A549 (cell line): Measurements from ENCODE around the gene THBS1. TPM values are rescaled to one million over a fixed set of nuclear protein-coding genes. Genes with fewer than 3 reads are reported as not detected.

Source experiments
- ATAC-seq, 2 experiments: fragments of 200-7000 bp in 1 of 2; fragments of >200 bp in 1 of 2; cut with Nextera tagmentation in 1 of 2; cut with Tn5 transposase in 1 of 2; 3 replicates each; pipeline versions ENCODE4 v1.8.0 to v1.9.1; 2018 to 2020; ENCODE audit warnings: mild to moderate bottlenecking in 1 of 2, moderate library complexity in 1 of 2
- CTCF ChIA-PET: fragments of 300-600 bp; sonication (Branson Sonifier 250); formaldehyde crosslinking; extraction: SDS; loops from one replicate; lab custom pipeline; 2021; ENCODE audit warnings: antibody characterized with exemption, inconsistent platforms; lab: Yijun Ruan, JAX
- POLR2A ChIA-PET: fragments of 350-600 bp; formaldehyde crosslinking; extraction: SDS; loops from one replicate; lab custom pipeline; 2021; ENCODE audit warnings: antibody characterized with exemption, inconsistent platforms; lab: Yijun Ruan, JAX
- DNase-seq, 2 experiments: peaks; one replicate each; pipeline versions ENCODE4 v3.0.0 to v3.0.0-alpha.2; 2011 to 2016; ENCODE audit warnings: low read depth in 1 of 2, low spot score in 1 of 2
- FAIRE-seq: peaks from 2 replicates; lab custom pipeline; 2011; peaks lifted over from hg19 to GRCh38; lab: Jason Lieb, UNC
- H3K27ac ChIP-seq, 2 experiments: fragments of >200 bp; sonication (Bioruptor Twin); formaldehyde crosslinking; 3 replicates each; pipeline ENCODE4 v1.5.1; 2016 to 2017
- H3K4me1 ChIP-seq: fragments of >200 bp; sonication (Bioruptor Twin); formaldehyde crosslinking; 3 replicates; pipeline ENCODE4 v1.6.1; 2016
- H3K4me2 ChIP-seq: fragments of >200 bp; sonication (Bioruptor Twin); formaldehyde crosslinking; 3 replicates; pipeline ENCODE4 v1.6.1; 2016
- H3K4me3 ChIP-seq: fragments of >200 bp; sonication (Bioruptor Twin); formaldehyde crosslinking; 3 replicates; pipeline ENCODE4 v1.5.1; 2016
- H3K9me3 ChIP-seq: fragments of >200 bp; sonication (Bioruptor Twin); formaldehyde crosslinking; 3 replicates; pipeline ENCODE4 v1.6.1; 2016
- CBX8 ChIP-seq: fragments of 200-600 bp; sonication (generic); IDR thresholded peaks from 2 replicates; pipeline ENCODE4 v1.6.1; 2016
- CHD4 ChIP-seq: fragments of 200-600 bp; sonication (generic); IDR thresholded peaks from 2 replicates; pipeline ENCODE4 v1.6.1; 2016; ENCODE audit warnings: antibody characterized with exemption, mild to moderate bottlenecking, borderline replicate concordance
- EHMT2 ChIP-seq: fragments of 200-600 bp; sonication (generic); IDR thresholded peaks from 2 replicates; pipeline ENCODE4 v1.6.1; 2016; ENCODE audit warnings: antibody characterized with exemption, low read depth, mild to moderate bottlenecking, moderate library complexity
- FOSL2 ChIP-seq, 2 experiments: fragments of 450-650 bp in 1 of 2; fragments of >200 bp in 1 of 2; sonication (Bioruptor Twin) in 1 of 2; formaldehyde crosslinking; IDR thresholded peaks; 2 replicates each; pipeline versions ENCODE4 v1.5.0 to v1.6.1; 2016 to 2020; ENCODE audit warnings: mild to moderate bottlenecking in 1 of 2, moderate library complexity in 1 of 2
- GATA3 ChIP-seq: IDR thresholded peaks from 2 replicates; pipeline ENCODE4 v1.6.1; 2012; ENCODE audit warnings: borderline replicate concordance
- HOXA7 ChIP-seq: fragments of 250-450 bp; sonication (Bioruptor Pico); IDR thresholded peaks from 2 replicates; pipeline ENCODE4 v1.5.0; 2020; ENCODE audit warnings: mild to moderate bottlenecking, moderate library complexity
- JUN ChIP-seq, 2 experiments: fragments of >200 bp; sonication (Bioruptor Twin); formaldehyde crosslinking; IDR thresholded peaks; 2 replicates in 1 of 2; 3 replicates in 1 of 2; pipeline ENCODE4 v1.6.1; 2016 to 2017
- JUNB ChIP-seq: fragments of >200 bp; sonication (Bioruptor Twin); formaldehyde crosslinking; IDR thresholded peaks from 2 replicates; pipeline ENCODE4 v1.6.1; 2016
- MYC ChIP-seq: IDR thresholded peaks from 2 replicates; pipeline ENCODE4 v1.6.1; 2012; ENCODE audit warnings: mild to moderate bottlenecking, inconsistent platforms, low read length, improper control_type of control experiment, borderline replicate concordance
- NFE2L2 ChIP-seq: fragments of 150-350 bp; conservative IDR thresholded peaks from 2 replicates; pipeline ENCODE4 v1.6.1; 2014; ENCODE audit warnings: low read length
- NPAS2 ChIP-seq: fragments of 250-450 bp; sonication (Bioruptor Pico); IDR thresholded peaks from 2 replicates; pipeline ENCODE4 v1.8.0; 2022; ENCODE audit warnings: mild to moderate bottlenecking, moderate library complexity, borderline replicate concordance
- NR3C1 ChIP-seq: fragments of >200 bp; sonication (Bioruptor Twin); formaldehyde crosslinking; IDR thresholded peaks from 3 replicates; pipeline ENCODE4 v1.6.1; 2017
- POLR2AphosphoS2 ChIP-seq: conservative IDR thresholded peaks from 2 replicates; pipeline ENCODE4 v1.6.1; 2012; ENCODE audit warnings: low read length, improper control_type of control experiment, inconsistent platforms
- RAD21 ChIP-seq, 2 experiments: fragments of >200 bp in 1 of 2; sonication (Bioruptor Twin) in 1 of 2; formaldehyde crosslinking in 1 of 2; IDR thresholded peaks in 1 of 2; conservative IDR thresholded peaks in 1 of 2; 2 replicates in 1 of 2; 3 replicates in 1 of 2; pipeline ENCODE4 v1.6.1; 2012 to 2018; ENCODE audit warnings: inconsistent platforms in 1 of 2
- RNF2 ChIP-seq: fragments of 200-600 bp; sonication (generic); IDR thresholded peaks from 2 replicates; pipeline ENCODE4 v1.6.1; 2016; ENCODE audit warnings: low read depth, mild to moderate bottlenecking, antibody characterized with exemption, moderate library complexity, borderline replicate concordance
- SREBF2 ChIP-seq: fragments of 450-650 bp; IDR thresholded peaks from 2 replicates; pipeline ENCODE4 v1.6.1; 2014; ENCODE audit warnings: mild to moderate bottlenecking, moderate library complexity
- TP53 ChIP-seq: fragments of 250-450 bp; sonication (Bioruptor Pico); IDR thresholded peaks from 2 replicates; pipeline ENCODE4 v1.5.0; 2021; ENCODE audit warnings: mild to moderate bottlenecking, moderate library complexity
- ZC3H11A ChIP-seq: fragments of 450-650 bp; IDR thresholded peaks from 2 replicates; pipeline ENCODE4 v1.6.1; 2014; ENCODE audit warnings: antibody characterized with exemption, mild to moderate bottlenecking
- ZSCAN20 ChIP-seq: fragments of 250-450 bp; sonication (Bioruptor Pico); IDR thresholded peaks from 2 replicates; pipeline ENCODE4 v1.8.0; 2022; ENCODE audit warnings: mild to moderate bottlenecking, moderate library complexity
- WGBS: methylation state at CpG from one replicate; pipeline ENCODE4 v1.1.6; 2017; ENCODE audit errors: missing lambda C conversion rate; 5-methylcytosine and 5-hydroxymethylcytosine counted together
- polyA plus RNA-seq, 4 experiments: library from polyadenylated mRNA; depleted of rRNA in 3 of 4; stranded (reverse); fragments of >200 nt; fragmentation: RNase III in 1 of 4; extraction: RNeasy Plus Mini Kit Qiagen cat#74134 plus additional on column Dnase treatment in 1 of 4; gene quantifications; 2 replicates in 3 of 4; 3 replicates in 1 of 4; pipeline ENCODE4 v1.2.3, GENCODE V29; 2011 to 2017
- TF ChIP-seq, protein P1 (sequence below): IDR thresholded peaks from 2 replicates; pipeline ENCODE4 v1.6.1; 2012
- TF ChIP-seq, protein P2 (sequence below): IDR thresholded peaks from 2 replicates; pipeline ENCODE4 v1.6.1; 2012
- TF ChIP-seq, protein P3 (sequence below): fragments of 150-350 bp; IDR thresholded peaks from 2 replicates; pipeline ENCODE4 v1.6.1; 2014; ENCODE audit warnings: low read depth, mild to moderate bottlenecking, low read length
- TF ChIP-seq, protein P4 (sequence below): fragments of 200-600 bp; sonication (generic); IDR thresholded peaks from 2 replicates; pipeline ENCODE4 v1.6.1; 2016; ENCODE audit warnings: antibody characterized with exemption, mild to moderate bottlenecking, moderate library complexity

The THBS1 gene
- polyA plus RNA-seq, 2 of the 4 experiments (the other 2 are of a cell fraction) = 46.8 to 54.9 TPM

DNA sequence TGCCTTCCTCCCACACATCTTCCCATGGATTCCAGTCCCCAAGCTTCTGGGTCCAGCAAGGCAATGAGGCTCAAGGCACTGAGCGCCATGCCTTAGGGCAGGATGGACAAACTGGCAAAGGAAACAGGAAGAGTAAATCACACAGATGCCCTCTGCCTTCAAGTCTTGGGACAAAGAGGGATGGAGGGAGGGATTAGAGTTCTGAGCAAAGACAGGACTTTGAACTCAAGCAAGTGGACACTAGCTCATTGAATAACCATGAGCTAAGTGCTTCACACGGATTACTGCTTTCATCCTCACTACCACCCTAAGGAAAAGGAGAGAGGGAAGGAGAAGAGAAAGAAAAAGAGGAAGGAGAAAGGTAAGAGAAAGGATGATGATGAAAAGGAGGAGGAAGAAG is 7.6 kb upstream of the THBS1 start:
- ChIA-PET CTCF (interaction anchor here (1.4 kb wide), 1 partner anchor 10 kb away, joined by 3 read pairs; no protein-coding TSS in a partner anchor), POLR2A (no interaction called here)
- TF ChIP-seq RNF2 (no peak), SREBF2 (no peak), RAD21 (conservative IDR thresholded peaks at IDR 0.05 in 1 of 2, IDR thresholded peaks at IDR 0.05 in 1 of 2) (no peak), HOXA7 (CRISPR knock-in tag) (no peak), CHD4 (no peak), MYC (no peak), ZSCAN20 (no peak), EHMT2 (no peak), NR3C1 (no peak), FOSL2 (IDR thresholded peaks at IDR 0.05) (no peak), FOSL2 (CRISPR knock-in tag; IDR thresholded peaks at IDR 0.05) (no peak), JUN (IDR thresholded peaks at IDR 0.05) (no peak), CBX8 (no peak), POLR2AphosphoS2 (no peak)
- TF ChIP-seq, protein P1, sequence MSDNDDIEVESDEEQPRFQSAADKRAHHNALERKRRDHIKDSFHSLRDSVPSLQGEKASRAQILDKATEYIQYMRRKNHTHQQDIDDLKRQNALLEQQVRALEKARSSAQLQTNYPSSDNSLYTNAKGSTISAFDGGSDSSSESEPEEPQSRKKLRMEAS = no peak
- ATAC-seq (no peak), DNase-seq (no peak), FAIRE-seq (no peak)
- 68% methylated on average over 2 of the region's 2 CpGs for WGBS
- Histone ChIP-seq H3K4me3 (no peak overlapping the region), H3K9me3 (no peaks in the 10 kb centered on the region), H3K4me1 (peaks cover under 1% of the 10 kb centered on the region; the same call in 1 of the 3 replicates), H3K4me2 (no peak overlapping the region), H3K27ac (no peak overlapping the region)

DNA sequence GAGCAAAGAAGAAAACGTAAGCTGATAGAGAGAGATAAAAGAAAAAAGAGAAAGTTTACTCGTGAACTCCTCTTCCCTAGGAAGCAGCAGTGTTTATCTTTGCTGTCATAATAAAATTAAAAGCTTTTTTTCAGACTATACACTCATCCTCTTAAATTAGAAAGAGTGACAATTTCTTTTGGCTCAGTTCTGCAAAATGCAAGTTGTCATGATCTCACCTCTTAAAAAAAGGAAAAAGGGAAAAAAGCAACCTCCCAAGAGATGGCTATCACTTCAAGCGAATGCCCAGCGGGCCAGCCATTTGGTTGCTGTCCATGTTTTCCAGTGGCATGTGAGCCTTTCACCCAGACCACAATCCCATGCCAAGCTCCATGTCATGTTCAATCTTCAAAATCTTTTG is 7.0 kb upstream of the THBS1 start:
- ChIA-PET POLR2A (no interaction called here), CTCF (interaction anchor here (1.4 kb wide), 1 partner anchor 9 kb away, joined by 3 read pairs; no protein-coding TSS in a partner anchor)
- no peak for DNase-seq
- no peak for ATAC-seq
- WGBS = 88% methylated on average over 4 of the region's 4 CpGs
- no peaks in the 10 kb centered on the region for H3K9me3 ChIP-seq
- H3K4me2 ChIP-seq = no peak overlapping the region
- H3K27ac ChIP-seq = no peak overlapping the region
- peaks cover 6% of the 10 kb centered on the region for H3K4me1 ChIP-seq
- TF ChIP-seq GATA3 = no peak
- no peak for TF ChIP-seq ZC3H11A
- TF ChIP-seq, protein P1 = no peak
- TF ChIP-seq FOSL2 (IDR thresholded peaks at IDR 0.05) = no peak
- TF ChIP-seq FOSL2 (CRISPR knock-in tag; IDR thresholded peaks at IDR 0.05) = no peak
- TF ChIP-seq MYC = no peak
- no peak for TF ChIP-seq TP53 (CRISPR knock-in tag)
- TF ChIP-seq, protein P2, sequence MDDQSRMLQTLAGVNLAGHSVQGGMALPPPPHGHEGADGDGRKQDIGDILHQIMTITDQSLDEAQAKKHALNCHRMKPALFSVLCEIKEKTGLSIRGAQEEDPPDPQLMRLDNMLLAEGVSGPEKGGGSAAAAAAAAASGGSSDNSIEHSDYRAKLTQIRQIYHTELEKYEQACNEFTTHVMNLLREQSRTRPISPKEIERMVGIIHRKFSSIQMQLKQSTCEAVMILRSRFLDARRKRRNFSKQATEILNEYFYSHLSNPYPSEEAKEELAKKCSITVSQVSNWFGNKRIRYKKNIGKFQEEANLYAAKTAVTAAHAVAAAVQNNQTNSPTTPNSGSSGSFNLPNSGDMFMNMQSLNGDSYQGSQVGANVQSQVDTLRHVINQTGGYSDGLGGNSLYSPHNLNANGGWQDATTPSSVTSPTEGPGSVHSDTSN = no peak
- no peak for TF ChIP-seq NFE2L2
- TF ChIP-seq POLR2AphosphoS2 = no peak
- TF ChIP-seq, protein P3, sequence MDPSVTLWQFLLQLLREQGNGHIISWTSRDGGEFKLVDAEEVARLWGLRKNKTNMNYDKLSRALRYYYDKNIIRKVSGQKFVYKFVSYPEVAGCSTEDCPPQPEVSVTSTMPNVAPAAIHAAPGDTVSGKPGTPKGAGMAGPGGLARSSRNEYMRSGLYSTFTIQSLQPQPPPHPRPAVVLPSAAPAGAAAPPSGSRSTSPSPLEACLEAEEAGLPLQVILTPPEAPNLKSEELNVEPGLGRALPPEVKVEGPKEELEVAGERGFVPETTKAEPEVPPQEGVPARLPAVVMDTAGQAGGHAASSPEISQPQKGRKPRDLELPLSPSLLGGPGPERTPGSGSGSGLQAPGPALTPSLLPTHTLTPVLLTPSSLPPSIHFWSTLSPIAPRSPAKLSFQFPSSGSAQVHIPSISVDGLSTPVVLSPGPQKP = no peak
- TF ChIP-seq JUNB = no peak
- TF ChIP-seq NPAS2 (CRISPR knock-in tag) = no peak
- TF ChIP-seq, protein P4, sequence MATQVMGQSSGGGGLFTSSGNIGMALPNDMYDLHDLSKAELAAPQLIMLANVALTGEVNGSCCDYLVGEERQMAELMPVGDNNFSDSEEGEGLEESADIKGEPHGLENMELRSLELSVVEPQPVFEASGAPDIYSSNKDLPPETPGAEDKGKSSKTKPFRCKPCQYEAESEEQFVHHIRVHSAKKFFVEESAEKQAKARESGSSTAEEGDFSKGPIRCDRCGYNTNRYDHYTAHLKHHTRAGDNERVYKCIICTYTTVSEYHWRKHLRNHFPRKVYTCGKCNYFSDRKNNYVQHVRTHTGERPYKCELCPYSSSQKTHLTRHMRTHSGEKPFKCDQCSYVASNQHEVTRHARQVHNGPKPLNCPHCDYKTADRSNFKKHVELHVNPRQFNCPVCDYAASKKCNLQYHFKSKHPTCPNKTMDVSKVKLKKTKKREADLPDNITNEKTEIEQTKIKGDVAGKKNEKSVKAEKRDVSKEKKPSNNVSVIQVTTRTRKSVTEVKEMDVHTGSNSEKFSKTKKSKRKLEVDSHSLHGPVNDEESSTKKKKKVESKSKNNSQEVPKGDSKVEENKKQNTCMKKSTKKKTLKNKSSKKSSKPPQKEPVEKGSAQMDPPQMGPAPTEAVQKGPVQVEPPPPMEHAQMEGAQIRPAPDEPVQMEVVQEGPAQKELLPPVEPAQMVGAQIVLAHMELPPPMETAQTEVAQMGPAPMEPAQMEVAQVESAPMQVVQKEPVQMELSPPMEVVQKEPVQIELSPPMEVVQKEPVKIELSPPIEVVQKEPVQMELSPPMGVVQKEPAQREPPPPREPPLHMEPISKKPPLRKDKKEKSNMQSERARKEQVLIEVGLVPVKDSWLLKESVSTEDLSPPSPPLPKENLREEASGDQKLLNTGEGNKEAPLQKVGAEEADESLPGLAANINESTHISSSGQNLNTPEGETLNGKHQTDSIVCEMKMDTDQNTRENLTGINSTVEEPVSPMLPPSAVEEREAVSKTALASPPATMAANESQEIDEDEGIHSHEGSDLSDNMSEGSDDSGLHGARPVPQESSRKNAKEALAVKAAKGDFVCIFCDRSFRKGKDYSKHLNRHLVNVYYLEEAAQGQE = no peak
- H3K4me3 ChIP-seq = no peak overlapping the region
- no peak for FAIRE-seq
